Measurements from ENCODE around the gene NEU4. TPM values are rescaled to one million over a fixed set of nuclear protein-coding genes. Genes with fewer than 3 reads are reported as not detected.

NEU4 gene
- total and polyA plus RNA-seq, 2 of the 4 experiments (the other 2 are of a cell fraction): not detected

- TF ChIP-seq RAD21 (IDR thresholded peaks at IDR 0.05; ENCODE audit: low read length) (no peak), MAFK (IDR thresholded peaks at IDR 0.05; ENCODE audit: low read depth, low read length) (no peak), MAZ (IDR thresholded peaks at IDR 0.05; ENCODE audit: borderline replicate concordance, low read depth, low read length) (no peak), RCOR1 (IDR thresholded peaks at IDR 0.05; ENCODE audit: insufficient replicate concordance, low read length) (no peak), ELK1 (IDR thresholded peaks at IDR 0.05; ENCODE audit: borderline replicate concordance, low read depth, low read length) (no peak), NFE2L2 (IDR thresholded peaks at IDR 0.05; ENCODE audit: low read depth, low read length) (no peak), CEBPB (IDR thresholded peaks at IDR 0.05; ENCODE audit: low read depth, low read length) (no peak), POLR2A (IDR thresholded peaks at IDR 0.05; ENCODE audit: low read depth, low read length) (no peak), CHD1 (IDR thresholded peaks at IDR 0.05; ENCODE audit: low read depth, low read length) (no peak), RFX5 (IDR thresholded peaks at IDR 0.05; ENCODE audit: low read depth, low read length) (no peak), SMC3 (IDR thresholded peaks at IDR 0.05; ENCODE audit: low read depth, low read length) (no peak), BHLHE40 (IDR thresholded peaks at IDR 0.05; ENCODE audit: low read depth, low read length) (no peak), MXI1 (IDR thresholded peaks at IDR 0.05; ENCODE audit: borderline replicate concordance, low read depth, low read length) (no peak)
- TF ChIP-seq, protein P1, sequence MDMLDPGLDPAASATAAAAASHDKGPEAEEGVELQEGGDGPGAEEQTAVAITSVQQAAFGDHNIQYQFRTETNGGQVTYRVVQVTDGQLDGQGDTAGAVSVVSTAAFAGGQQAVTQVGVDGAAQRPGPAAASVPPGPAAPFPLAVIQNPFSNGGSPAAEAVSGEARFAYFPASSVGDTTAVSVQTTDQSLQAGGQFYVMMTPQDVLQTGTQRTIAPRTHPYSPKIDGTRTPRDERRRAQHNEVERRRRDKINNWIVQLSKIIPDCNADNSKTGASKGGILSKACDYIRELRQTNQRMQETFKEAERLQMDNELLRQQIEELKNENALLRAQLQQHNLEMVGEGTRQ (IDR thresholded peaks at IDR 0.05; ENCODE audit: low read depth, low read length): no peak
- TF ChIP-seq, protein P2, sequence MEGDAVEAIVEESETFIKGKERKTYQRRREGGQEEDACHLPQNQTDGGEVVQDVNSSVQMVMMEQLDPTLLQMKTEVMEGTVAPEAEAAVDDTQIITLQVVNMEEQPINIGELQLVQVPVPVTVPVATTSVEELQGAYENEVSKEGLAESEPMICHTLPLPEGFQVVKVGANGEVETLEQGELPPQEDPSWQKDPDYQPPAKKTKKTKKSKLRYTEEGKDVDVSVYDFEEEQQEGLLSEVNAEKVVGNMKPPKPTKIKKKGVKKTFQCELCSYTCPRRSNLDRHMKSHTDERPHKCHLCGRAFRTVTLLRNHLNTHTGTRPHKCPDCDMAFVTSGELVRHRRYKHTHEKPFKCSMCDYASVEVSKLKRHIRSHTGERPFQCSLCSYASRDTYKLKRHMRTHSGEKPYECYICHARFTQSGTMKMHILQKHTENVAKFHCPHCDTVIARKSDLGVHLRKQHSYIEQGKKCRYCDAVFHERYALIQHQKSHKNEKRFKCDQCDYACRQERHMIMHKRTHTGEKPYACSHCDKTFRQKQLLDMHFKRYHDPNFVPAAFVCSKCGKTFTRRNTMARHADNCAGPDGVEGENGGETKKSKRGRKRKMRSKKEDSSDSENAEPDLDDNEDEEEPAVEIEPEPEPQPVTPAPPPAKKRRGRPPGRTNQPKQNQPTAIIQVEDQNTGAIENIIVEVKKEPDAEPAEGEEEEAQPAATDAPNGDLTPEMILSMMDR (conservative IDR thresholded peaks at IDR 0.05; ENCODE audit: low read depth, low read length): no peak
- ChIA-PET POLR2A (ENCODE audit: unreplicated experiment) (no interaction called here), CTCF (no interaction called here)
- H4K20me1 ChIP-seq (ENCODE audit: insufficient read depth, low read length): no peaks in the 10 kb centered on the region
- H2BK15ac ChIP-seq (ENCODE audit: low read depth, low read length): no peak overlapping the region
- H3K4ac ChIP-seq (ENCODE audit: low read depth, low read length): no peak overlapping the region
- no peaks in the 10 kb centered on the region for H3K4me1 ChIP-seq (ENCODE audit: control insufficient read depth, insufficient read depth, low read length)
- H3K18ac ChIP-seq (ENCODE audit: low read depth, low read length): no peak overlapping the region
- H3K23ac ChIP-seq (ENCODE audit: low read depth, low read length): no peak overlapping the region
- dilution Hi-C loops (cut with HindIII; ENCODE audit: low sequenced_read_pairs, unreplicated experiment): no loop called here
- H2BK120ac ChIP-seq (ENCODE audit: low read depth, low read length): no peak overlapping the region
- H3K79me1 ChIP-seq (ENCODE audit: low read depth in 1 of 2, low read length in 2 of 2): no peaks in the 10 kb centered on the region
- WGBS, 2 experiments (ENCODE audit: extremely low coverage in 2 of 2, insufficient read length in 1 of 2): no CpG with 5 or more reads among the region's 11 CpGs
- no peak overlapping the region for H2BK20ac ChIP-seq (ENCODE audit: low read depth, low read length)
- H3K9me1 ChIP-seq (ENCODE audit: insufficient read depth, low read length): no peaks in the 10 kb centered on the region
- no TSS peak for BruUV-seq (replicated peaks)
- no peaks in the 10 kb centered on the region for H3K36me3 ChIP-seq (ENCODE audit: control insufficient read depth, insufficient read depth, low read length)
- H3K14ac ChIP-seq (replicated peaks; ENCODE audit: low read depth, low read length): no peak overlapping the region
- H3K9ac ChIP-seq (ENCODE audit: low read depth, low read length): no peak overlapping the region
- no peak overlapping the region for H2BK5ac ChIP-seq (ENCODE audit: low read depth, low read length, poor library complexity, severe bottlenecking)
- no peak overlapping the region for H3K56ac ChIP-seq (ENCODE audit: extremely low read depth, insufficient read depth, low read length)
- no peak overlapping the region for H3K4me2 ChIP-seq (ENCODE audit: low read depth, low read length)
- peaks cover 22% of the 10 kb centered on the region for H3K27me3 ChIP-seq (ENCODE audit: control insufficient read depth, insufficient read depth, low read length)
- DNase-seq (no peak), ATAC-seq (ENCODE audit: low read depth) (no peak)
- no peak overlapping the region for H2AFZ ChIP-seq (replicated peaks; ENCODE audit: low read length, poor library complexity)
- H3K27ac ChIP-seq (ENCODE audit: insufficient read depth, low read length): no peak overlapping the region
- no peaks in the 10 kb centered on the region for H3K9me3 ChIP-seq (ENCODE audit: control insufficient read depth, insufficient read depth, low read length)
- in situ Hi-C loops (cut with MboI; ENCODE audit: low sequenced_read_pairs): no loop called here
- no peak overlapping the region for H4K5ac ChIP-seq (ENCODE audit: low read depth, low read length)
- H4K8ac ChIP-seq (ENCODE audit: low read depth in 2 of 2, low read length in 2 of 2): no peak overlapping the region
- no peak overlapping the region for H2AK5ac ChIP-seq (ENCODE audit: low read depth, low read length)
- H4K91ac ChIP-seq (ENCODE audit: insufficient read depth, low read depth, low read length): no peak overlapping the region
- H3K4me3 ChIP-seq (ENCODE audit: insufficient read depth, low read depth, low read length): no peak overlapping the region
- intact Hi-C loops (cut with micrococcal nuclease): no loop called here
- no peak overlapping the region for H2AK9ac ChIP-seq (replicated peaks; ENCODE audit: low read depth, low read length, poor library complexity)
Measured at GRCh38 chr2:241842067-241842415, 33.0 kb downstream of the NEU4 start.
